Measurements from ENCODE around the gene ADAM10.

DNA sequence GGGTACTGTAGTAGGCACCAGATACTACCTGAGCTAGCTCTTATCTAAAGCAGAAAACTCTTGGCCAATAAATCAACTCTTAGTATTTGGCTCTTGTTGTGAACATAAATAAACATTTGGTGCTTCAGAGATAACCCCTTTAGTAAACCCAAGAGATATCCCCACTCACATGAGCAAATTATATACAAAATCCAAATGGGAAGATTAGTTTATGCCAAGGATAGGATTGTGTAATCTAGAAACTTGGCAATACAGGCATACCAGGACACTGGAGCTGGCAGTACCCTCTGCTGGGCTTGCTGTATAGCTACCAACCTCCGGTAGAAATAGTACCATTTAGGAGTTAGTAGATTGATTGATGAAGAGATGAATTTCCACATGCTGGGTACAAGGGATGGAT lies 190.7 kb downstream of the ADAM10 start:
- TF ChIP-seq, protein P1, sequence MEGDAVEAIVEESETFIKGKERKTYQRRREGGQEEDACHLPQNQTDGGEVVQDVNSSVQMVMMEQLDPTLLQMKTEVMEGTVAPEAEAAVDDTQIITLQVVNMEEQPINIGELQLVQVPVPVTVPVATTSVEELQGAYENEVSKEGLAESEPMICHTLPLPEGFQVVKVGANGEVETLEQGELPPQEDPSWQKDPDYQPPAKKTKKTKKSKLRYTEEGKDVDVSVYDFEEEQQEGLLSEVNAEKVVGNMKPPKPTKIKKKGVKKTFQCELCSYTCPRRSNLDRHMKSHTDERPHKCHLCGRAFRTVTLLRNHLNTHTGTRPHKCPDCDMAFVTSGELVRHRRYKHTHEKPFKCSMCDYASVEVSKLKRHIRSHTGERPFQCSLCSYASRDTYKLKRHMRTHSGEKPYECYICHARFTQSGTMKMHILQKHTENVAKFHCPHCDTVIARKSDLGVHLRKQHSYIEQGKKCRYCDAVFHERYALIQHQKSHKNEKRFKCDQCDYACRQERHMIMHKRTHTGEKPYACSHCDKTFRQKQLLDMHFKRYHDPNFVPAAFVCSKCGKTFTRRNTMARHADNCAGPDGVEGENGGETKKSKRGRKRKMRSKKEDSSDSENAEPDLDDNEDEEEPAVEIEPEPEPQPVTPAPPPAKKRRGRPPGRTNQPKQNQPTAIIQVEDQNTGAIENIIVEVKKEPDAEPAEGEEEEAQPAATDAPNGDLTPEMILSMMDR (IDR thresholded peaks at IDR 0.05): no peak
- no peak for TF ChIP-seq EP300 (IDR thresholded peaks at IDR 0.05)
- no peak for TF ChIP-seq POLR2A (IDR thresholded peaks at IDR 0.05)
